OCI-LY7 (cell line): ENCODE results near the gene NECAB2. TPM values are rescaled to one million over a fixed set of nuclear protein-coding genes. Genes with fewer than 3 reads are reported as not detected.
A peak's percentile ranks its signal among the peaks of the same experiment; 100 is the strongest.

Experiments used
- BruUV-seq: library from RNA; stranded (reverse); fragments of 400-500 nt; replicated peaks from 2 replicates; lab custom pipeline; 2021; lab: Mats Ljungman, UMichigan
- CTCF ChIA-PET: fragments of 300-600 bp; sonication (Branson Sonifier 250); formaldehyde crosslinking; loops from one replicate; lab custom pipeline; 2022; ENCODE audit warnings: antibody characterized with exemption; ENCODE audit not compliant: unreplicated experiment; lab: Charles Lee
- POLR2A ChIA-PET: fragments of 300-600 bp; sonication (Branson Sonifier 250); formaldehyde crosslinking; loops from one replicate; lab custom pipeline; 2022; ENCODE audit warnings: antibody characterized with exemption; lab: Charles Lee
- DNase-seq: peaks from one replicate; pipeline ENCODE4 v3.0.0-alpha.2; 2015; ENCODE audit warnings: low spot score
- H2AFZ ChIP-seq: fragments of 200-600 bp; sonication (generic), shearing (Covaris generic); 2 replicates; pipeline ENCODE4 v1.6.1; 2014; ENCODE audit warnings: mild to moderate bottlenecking, antibody characterized with exemption, low read length, moderate library complexity
- H3K27ac ChIP-seq: fragments of 200-600 bp; sonication (generic); 2 replicates; pipeline ENCODE4 v1.5.1; 2014; ENCODE audit warnings: mixed run types, low read depth, mild to moderate bottlenecking, moderate library complexity, low read length, inconsistent platforms; ENCODE audit not compliant: poor library complexity, severe bottlenecking
- H3K36me3 ChIP-seq: fragments of 200-600 bp; sonication (generic); 2 replicates; pipeline ENCODE4 v1.6.1; 2014; ENCODE audit warnings: mild to moderate bottlenecking, antibody characterized with exemption, low read length, moderate library complexity, mixed read lengths; ENCODE audit not compliant: insufficient read depth
- H3K4me1 ChIP-seq: fragments of 200-600 bp; sonication (generic); 2 replicates; pipeline ENCODE4 v1.5.1; 2014; ENCODE audit warnings: mild to moderate bottlenecking, low read length; ENCODE audit not compliant: insufficient read depth, poor library complexity, severe bottlenecking
- H3K4me2 ChIP-seq: fragments of 200-600 bp; sonication (generic); 2 replicates; pipeline ENCODE4 v1.6.1; 2014; ENCODE audit warnings: mild to moderate bottlenecking, low read length
- H3K4me3 ChIP-seq: fragments of 200-600 bp; sonication (generic); 2 replicates; pipeline ENCODE4 v1.5.1; 2014; ENCODE audit warnings: mild to moderate bottlenecking, low read depth, low read length; ENCODE audit not compliant: poor library complexity, severe bottlenecking
- H3K79me2 ChIP-seq: fragments of 200-600 bp; sonication (generic); 2 replicates; pipeline ENCODE4 v1.6.1; 2016; ENCODE audit warnings: low read depth, mild to moderate bottlenecking, low read length, moderate library complexity, mixed read lengths; ENCODE audit not compliant: insufficient read depth
- H3K9me2 ChIP-seq: fragments of 200-600 bp; sonication (generic); 2 replicates; pipeline ENCODE4 v1.6.1; 2016; ENCODE audit warnings: mild to moderate bottlenecking, low read length, mixed read lengths; ENCODE audit not compliant: insufficient read depth
- H3K9me3 ChIP-seq: fragments of 200-600 bp; sonication (generic); 2 replicates; pipeline ENCODE4 v1.6.1; 2014; ENCODE audit warnings: mild to moderate bottlenecking, mixed run types, low read length, mixed read lengths
- H4K20me1 ChIP-seq: fragments of 200-600 bp; sonication (generic); 2 replicates; pipeline ENCODE4 v1.6.1; 2014; ENCODE audit warnings: mild to moderate bottlenecking, antibody characterized with exemption, low read length, moderate library complexity, mixed read lengths; ENCODE audit not compliant: insufficient read depth
- EZH2phosphoT487 ChIP-seq: fragments of 200-600 bp; sonication (generic); IDR thresholded peaks from 2 replicates; pipeline ENCODE4 v1.6.1; 2018; ENCODE audit warnings: low read depth, borderline replicate concordance, mild to moderate bottlenecking, mixed run types, antibody characterized with exemption, low read length, moderate library complexity, mixed read lengths
- intact Hi-C: fragments of 100-400 bp; cut with micrococcal nuclease; formaldehyde crosslinking; loops from one replicate; pipeline ENCODE4 v1.10.0; 2022; ENCODE audit not compliant: unreplicated experiment
- total RNA-seq, 2 experiments: library from RNA; depleted of rRNA in 1 of 2; stranded (reverse); fragments of >200 nt in 1 of 2; shearing (Covaris generic) in 1 of 2; gene quantifications; 2 replicates each; pipeline ENCODE4 v1.2.3, GENCODE V29; 2014 to 2022
- TF ChIP-seq, protein P1 (sequence below): fragments of 200-600 bp; sonication (generic); conservative IDR thresholded peaks from 2 replicates; pipeline ENCODE4 v1.5.1; 2014; ENCODE audit warnings: mild to moderate bottlenecking, antibody characterized with exemption, low read length, moderate library complexity, mixed read lengths

NECAB2 gene
- total RNA-seq, 2 experiments from 2014 or later: not detected

DNA sequence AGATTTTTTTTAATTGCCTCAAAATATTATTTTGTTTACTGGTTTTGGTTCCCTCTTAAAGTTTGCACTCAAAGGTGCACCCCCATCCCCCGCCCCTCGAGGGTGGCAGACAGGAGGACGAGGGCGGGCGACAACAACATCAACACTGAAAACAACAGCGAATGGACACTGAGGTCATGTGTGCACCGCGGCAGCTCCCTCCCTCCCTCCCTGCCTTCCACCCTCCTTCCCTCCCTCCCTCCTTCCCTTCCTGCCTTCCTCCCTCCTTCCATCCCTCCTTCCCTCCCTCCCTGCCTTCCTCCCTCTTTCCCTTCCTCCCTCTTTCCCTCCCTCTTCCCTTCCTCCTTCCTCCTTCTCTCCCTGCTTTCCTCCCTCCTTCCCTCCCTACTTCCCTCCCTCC, 16.5 kb upstream of the NECAB2 start:
- intact Hi-C loops: loop anchor here (10.0 kb wide), 2 partner anchors 127 to 223 kb away; no protein-coding TSS in a partner anchor
- Histone ChIP-seq H2AFZ (no peak overlapping the region), H3K9me3 (no peaks in the 10 kb centered on the region), H3K27ac (no peak overlapping the region), H3K4me1 (peaks cover 8% of the 10 kb centered on the region), H4K20me1 (no peaks in the 10 kb centered on the region), H3K79me2 (no peaks in the 10 kb centered on the region), H3K9me2 (no peaks in the 10 kb centered on the region), H3K36me3 (no peaks in the 10 kb centered on the region), H3K4me2 (no peak overlapping the region), H3K4me3 (no peak overlapping the region)
- ChIA-PET POLR2A (no interaction called here), CTCF (no interaction called here)
- no peak for DNase-seq
- no TSS peak for BruUV-seq
- TF ChIP-seq, protein P1, sequence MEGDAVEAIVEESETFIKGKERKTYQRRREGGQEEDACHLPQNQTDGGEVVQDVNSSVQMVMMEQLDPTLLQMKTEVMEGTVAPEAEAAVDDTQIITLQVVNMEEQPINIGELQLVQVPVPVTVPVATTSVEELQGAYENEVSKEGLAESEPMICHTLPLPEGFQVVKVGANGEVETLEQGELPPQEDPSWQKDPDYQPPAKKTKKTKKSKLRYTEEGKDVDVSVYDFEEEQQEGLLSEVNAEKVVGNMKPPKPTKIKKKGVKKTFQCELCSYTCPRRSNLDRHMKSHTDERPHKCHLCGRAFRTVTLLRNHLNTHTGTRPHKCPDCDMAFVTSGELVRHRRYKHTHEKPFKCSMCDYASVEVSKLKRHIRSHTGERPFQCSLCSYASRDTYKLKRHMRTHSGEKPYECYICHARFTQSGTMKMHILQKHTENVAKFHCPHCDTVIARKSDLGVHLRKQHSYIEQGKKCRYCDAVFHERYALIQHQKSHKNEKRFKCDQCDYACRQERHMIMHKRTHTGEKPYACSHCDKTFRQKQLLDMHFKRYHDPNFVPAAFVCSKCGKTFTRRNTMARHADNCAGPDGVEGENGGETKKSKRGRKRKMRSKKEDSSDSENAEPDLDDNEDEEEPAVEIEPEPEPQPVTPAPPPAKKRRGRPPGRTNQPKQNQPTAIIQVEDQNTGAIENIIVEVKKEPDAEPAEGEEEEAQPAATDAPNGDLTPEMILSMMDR: no peak
- TF ChIP-seq EZH2phosphoT487: no peak

DNA sequence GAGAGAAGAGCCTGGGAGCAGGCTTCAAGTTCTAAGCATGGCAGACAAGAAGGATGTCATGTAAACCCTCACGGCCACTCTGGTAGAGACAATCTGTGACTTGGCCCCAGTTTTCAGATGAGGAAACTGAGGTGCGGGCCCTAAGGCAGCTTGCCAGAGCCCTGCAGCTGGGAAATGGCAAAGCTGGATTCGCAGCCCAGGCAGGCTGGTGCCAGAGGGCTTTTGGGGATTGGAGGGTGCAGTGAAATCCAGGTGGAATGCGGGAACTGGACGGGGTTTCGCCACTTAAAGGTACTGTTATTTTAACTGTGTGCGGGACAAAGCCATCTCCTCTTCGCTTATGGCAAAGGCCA, 15.5 kb upstream of the NECAB2 start:
- ChIA-PET CTCF (no interaction called here), POLR2A (no interaction called here)
- H3K79me2 ChIP-seq: no peaks in the 10 kb centered on the region
- no peak for DNase-seq
- no peak overlapping the region for H3K4me3 ChIP-seq
- H3K36me3 ChIP-seq: no peaks in the 10 kb centered on the region
- no peaks in the 10 kb centered on the region for H3K9me2 ChIP-seq
- H3K9me3 ChIP-seq: no peaks in the 10 kb centered on the region
- TF ChIP-seq, protein P1: no peak
- TF ChIP-seq EZH2phosphoT487: no peak
- H4K20me1 ChIP-seq: no peaks in the 10 kb centered on the region
- peak overlapping the region; percentile 59; the same call in 1 of the 2 replicates for H2AFZ ChIP-seq
- no TSS peak for BruUV-seq
- intact Hi-C loops: loop anchor here (10.0 kb wide), 2 partner anchors 128 to 222 kb away; no protein-coding TSS in a partner anchor
- H3K4me2 ChIP-seq: peak overlapping the region; percentile 59
- H3K27ac ChIP-seq: no peak overlapping the region
- H3K4me1 ChIP-seq: peaks cover 8% of the 10 kb centered on the region

DNA sequence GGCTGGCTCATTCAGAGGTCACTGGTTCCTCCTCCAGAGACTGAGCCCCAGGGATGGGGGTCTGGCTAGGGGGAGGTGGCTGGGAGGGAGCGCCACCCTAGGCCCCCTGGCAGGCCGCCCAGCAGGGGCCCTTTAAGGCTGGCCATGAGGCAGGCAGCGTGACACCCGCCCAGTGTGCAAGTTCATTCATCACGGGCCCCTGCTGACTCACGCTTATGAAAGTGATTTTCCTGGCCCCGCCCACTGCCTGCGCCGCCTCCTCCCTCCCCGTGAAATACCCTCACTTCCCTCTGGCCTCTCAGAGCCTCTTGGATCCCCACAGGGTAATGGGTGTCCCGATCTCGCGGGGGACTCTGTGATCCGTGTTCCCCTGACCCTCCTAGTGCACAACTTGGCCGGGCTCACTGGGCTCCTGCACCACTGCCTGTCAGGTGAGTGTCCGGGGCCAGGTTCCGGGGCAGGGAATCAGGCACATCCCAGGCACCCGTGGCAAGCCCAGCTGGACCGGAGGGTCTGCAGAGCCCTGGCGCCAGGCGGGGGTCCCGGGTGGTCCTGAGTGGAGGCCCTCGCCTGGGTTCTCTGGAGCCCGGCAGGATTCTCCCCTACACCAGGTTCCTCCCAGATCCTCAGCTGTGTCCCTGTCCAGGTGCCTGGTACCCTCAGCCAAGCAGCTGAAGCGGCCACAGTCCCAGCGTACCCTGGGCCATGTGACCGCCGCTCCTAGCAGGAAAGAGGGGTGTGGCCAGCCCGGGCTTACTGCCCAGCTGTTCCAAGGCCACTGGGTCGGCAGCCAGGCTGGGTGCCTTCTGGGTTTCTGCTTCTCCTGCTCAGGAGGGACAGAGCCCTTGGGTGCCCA, 14.9 kb upstream of the NECAB2 start, which contains the start of gene OSGIN1:
Gene OSGIN1 (plus strand): TSS at position 301 of the 856 bp plus-strand sequence. CDS start 4,432 bp downstream, outside the sequence.
- H3K27ac ChIP-seq: no peak within 1 kb of the TSS

More for the DNA sequence above, 14.9 kb upstream of the NECAB2 start, which contains the start of gene OSGIN1:
- H3K4me3 ChIP-seq: peak within 1 kb of the TSS; percentile 12
- H3K9me3 ChIP-seq: no peaks in the 10 kb centered on the region
- TF ChIP-seq EZH2phosphoT487: no peak
- TF ChIP-seq, protein P1: no peak
- no peaks in the 10 kb centered on the region for H4K20me1 ChIP-seq
- H2AFZ ChIP-seq: peak within 1 kb of the TSS; percentile 59; the same call in 1 of the 2 replicates
- peak; percentile 33 for DNase-seq
- ChIA-PET CTCF (no interaction called here), POLR2A (no interaction called here)
- H3K79me2 ChIP-seq: no peaks in the 10 kb centered on the region
- BruUV-seq: no TSS peak
- H3K9me2 ChIP-seq: no peaks in the 10 kb centered on the region
- intact Hi-C loops: loop anchor here (10.0 kb wide), 2 partner anchors 128 to 222 kb away; no protein-coding TSS in a partner anchor
- H3K4me2 ChIP-seq: peak within 1 kb of the TSS; percentile 59
- no peaks in the 10 kb centered on the region for H3K36me3 ChIP-seq
- peaks cover 8% of the 10 kb centered on the region for H3K4me1 ChIP-seq
